ENCODE results near the gene ARMS2. TPM values are rescaled to one million over a fixed set of nuclear protein-coding genes. Genes with fewer than 3 reads are reported as not detected.

ARMS2 gene
- total RNA-seq, 1 experiment from 2014 or later = not detected

GRCh38 chr10:122457934-122458333, 3.5 kb downstream of the ARMS2 start (continued):
- TF ChIP-seq, protein P1, sequence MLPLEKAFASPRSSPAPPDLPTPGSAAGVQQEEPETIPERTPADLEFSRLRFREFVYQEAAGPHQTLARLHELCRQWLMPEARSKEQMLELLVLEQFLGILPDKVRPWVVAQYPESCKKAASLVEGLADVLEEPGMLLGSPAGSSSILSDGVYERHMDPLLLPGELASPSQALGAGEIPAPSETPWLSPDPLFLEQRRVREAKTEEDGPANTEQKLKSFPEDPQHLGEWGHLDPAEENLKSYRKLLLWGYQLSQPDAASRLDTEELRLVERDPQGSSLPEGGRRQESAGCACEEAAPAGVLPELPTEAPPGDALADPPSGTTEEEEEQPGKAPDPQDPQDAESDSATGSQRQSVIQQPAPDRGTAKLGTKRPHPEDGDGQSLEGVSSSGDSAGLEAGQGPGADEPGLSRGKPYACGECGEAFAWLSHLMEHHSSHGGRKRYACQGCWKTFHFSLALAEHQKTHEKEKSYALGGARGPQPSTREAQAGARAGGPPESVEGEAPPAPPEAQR (CRISPR knock-in tag; IDR thresholded peaks at IDR 0.05) = no peak
- TF ChIP-seq GRHL2 (CRISPR knock-in tag; IDR thresholded peaks at IDR 0.05; ENCODE audit: insufficient replicate concordance, severe bottlenecking) (no peak), ZNF425 (CRISPR knock-in tag; conservative IDR thresholded peaks at IDR 0.05) (no peak), CREM (CRISPR knock-in tag; IDR thresholded peaks at IDR 0.05) (no peak), ZBTB21 (CRISPR knock-in tag; IDR thresholded peaks at IDR 0.05; ENCODE audit: borderline replicate concordance) (no peak)

DNA sequence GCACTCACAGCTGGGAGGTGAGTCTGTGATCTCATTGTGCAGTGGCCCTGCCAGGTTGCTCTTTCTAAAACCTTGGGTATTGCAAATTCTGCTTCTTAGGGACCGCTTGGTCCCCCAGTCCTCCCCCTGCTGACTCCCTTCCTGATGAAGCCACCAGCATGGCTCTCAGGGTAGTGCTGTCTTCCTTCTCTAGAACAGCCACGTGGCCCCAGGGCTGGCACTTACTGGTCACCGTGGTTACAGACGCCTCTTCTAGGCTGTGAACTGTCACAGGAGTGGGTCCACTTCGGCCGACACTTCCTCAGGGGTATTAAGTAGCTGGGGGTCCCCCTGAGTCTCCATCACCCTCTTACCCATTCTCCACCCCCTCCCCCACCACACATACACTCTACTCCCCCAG, 4.2 kb downstream of the ARMS2 start:
- ATAC-seq (no peak), DNase-seq (ENCODE audit: low spot score) (no peak)
- H3K9me3 Mint-ChIP-seq = no peaks in the 10 kb centered on the region
- H3K27ac Mint-ChIP-seq = no peak overlapping the region
- H3K36me3 Mint-ChIP-seq = no peaks in the 10 kb centered on the region
- ChIA-PET POLR2A (no interaction called here), CTCF (no interaction called here)
- TF ChIP-seq ZNF416 (CRISPR knock-in tag; IDR thresholded peaks at IDR 0.05) (no peak), SOX15 (CRISPR knock-in tag; IDR thresholded peaks at IDR 0.05) (no peak), AR (CRISPR knock-in tag; IDR thresholded peaks at IDR 0.05) (no peak), ZNF232 (CRISPR knock-in tag; IDR thresholded peaks at IDR 0.05) (no peak), ZNF317 (CRISPR knock-in tag; IDR thresholded peaks at IDR 0.05; ENCODE audit: borderline replicate concordance, low read depth) (no peak), SMAD3 (CRISPR knock-in tag; IDR thresholded peaks at IDR 0.05; ENCODE audit: borderline replicate concordance) (no peak), ZNF219 (CRISPR knock-in tag; IDR thresholded peaks at IDR 0.05; ENCODE audit: borderline replicate concordance) (no peak), NFATC4 (CRISPR knock-in tag; IDR thresholded peaks at IDR 0.05) (no peak), OVOL2 (CRISPR knock-in tag; IDR thresholded peaks at IDR 0.05; ENCODE audit: borderline replicate concordance) (no peak), JUN (CRISPR knock-in tag; IDR thresholded peaks at IDR 0.05) (no peak), ZNF671 (CRISPR knock-in tag; IDR thresholded peaks at IDR 0.05) (no peak), ERG (CRISPR knock-in tag; IDR thresholded peaks at IDR 0.05) (no peak), MAX (CRISPR knock-in tag; IDR thresholded peaks at IDR 0.05) (no peak)
- TF ChIP-seq, protein P2, sequence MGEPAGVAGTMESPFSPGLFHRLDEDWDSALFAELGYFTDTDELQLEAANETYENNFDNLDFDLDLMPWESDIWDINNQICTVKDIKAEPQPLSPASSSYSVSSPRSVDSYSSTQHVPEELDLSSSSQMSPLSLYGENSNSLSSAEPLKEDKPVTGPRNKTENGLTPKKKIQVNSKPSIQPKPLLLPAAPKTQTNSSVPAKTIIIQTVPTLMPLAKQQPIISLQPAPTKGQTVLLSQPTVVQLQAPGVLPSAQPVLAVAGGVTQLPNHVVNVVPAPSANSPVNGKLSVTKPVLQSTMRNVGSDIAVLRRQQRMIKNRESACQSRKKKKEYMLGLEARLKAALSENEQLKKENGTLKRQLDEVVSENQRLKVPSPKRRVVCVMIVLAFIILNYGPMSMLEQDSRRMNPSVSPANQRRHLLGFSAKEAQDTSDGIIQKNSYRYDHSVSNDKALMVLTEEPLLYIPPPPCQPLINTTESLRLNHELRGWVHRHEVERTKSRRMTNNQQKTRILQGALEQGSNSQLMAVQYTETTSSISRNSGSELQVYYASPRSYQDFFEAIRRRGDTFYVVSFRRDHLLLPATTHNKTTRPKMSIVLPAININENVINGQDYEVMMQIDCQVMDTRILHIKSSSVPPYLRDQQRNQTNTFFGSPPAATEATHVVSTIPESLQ (CRISPR knock-in tag; IDR thresholded peaks at IDR 0.05) = no peak
- H3K4me3 Mint-ChIP-seq = no peak overlapping the region
- H3K4me1 Mint-ChIP-seq = peaks cover 33% of the 10 kb centered on the region
- peaks cover 46% of the 10 kb centered on the region for H3K27me3 Mint-ChIP-seq (ENCODE audit: low read depth)
